Right renal pelvis (tissue), 4 donors: ENCODE results near the gene SHISA4. TPM values are rescaled to one million over a fixed set of nuclear protein-coding genes. Genes with fewer than 3 reads are reported as not detected.
A peak's percentile ranks its signal among the peaks of the same experiment; 100 is the strongest.
"Not testable (repeated sequence)": the region's sequence is repeated elsewhere in the genome, so short reads cannot be mapped to it uniquely, and the experiment has no call there.

ENCODE experiments used
- DNase-seq, 4 donors: peaks; one replicate each; pipeline ENCODE4 v3.0.0-alpha.2; 2013; ENCODE audit warnings: low read depth in 4 of 4, low spot score in 3 of 4, missing footprints in 1 of 4
- polyA plus RNA-seq, 4 donors: library from polyadenylated mRNA; unstranded; fragments of 120-200 nt; gene quantifications; one replicate each; pipeline ENCODE4 v1.2.1, GENCODE V29; 2013; ENCODE audit not compliant: insufficient read length in 4 of 4

The SHISA4 gene
- polyA plus RNA-seq, 4 donors: 15.6 to 17.0 (median 16.4) TPM

- peak; percentile 67 to 77 (median 74) for DNase-seq
Observed at GRCh38 chr1:201895913-201896807, 7.5 kb downstream of the SHISA4 start.

GRCh38 chr1:201896951-201897391 is 8.3 kb downstream of the SHISA4 start:
- no peak for DNase-seq

- DNase-seq: no peak
Observed at GRCh38 chr1:201898240-201898894, 9.7 kb downstream of the SHISA4 start.

- no peak for DNase-seq
Observed at GRCh38 chr1:201898992-201899391, 10.3 kb downstream of the SHISA4 start.

GRCh38 chr1:201899683-201900429 is 11.2 kb downstream of the SHISA4 start:
- no peak for DNase-seq

- DNase-seq: no peak
Observed at GRCh38 chr1:201900476-201900875, 11.8 kb downstream of the SHISA4 start.

- DNase-seq: not testable (repeated sequence)
Observed at GRCh38 chr1:201901036-201901435, 12.3 kb downstream of the SHISA4 start.

- DNase-seq: no peak
Observed at GRCh38 chr1:201902198-201902597, 13.5 kb downstream of the SHISA4 start.

GRCh38 chr1:201903135-201903534 is 14.4 kb downstream of the SHISA4 start:
- no peak for DNase-seq

- DNase-seq: peak in 2 of 4 donors; percentile 38 to 68
Observed at GRCh38 chr1:201904579-201904978, 15.9 kb downstream of the SHISA4 start.

GRCh38 chr1:201905234-201905890 is 16.7 kb downstream of the SHISA4 start:
- DNase-seq: no peak

GRCh38 chr1:201906336-201906735 is 17.6 kb downstream of the SHISA4 start:
- no peak for DNase-seq

- DNase-seq: no peak
Observed at GRCh38 chr1:201907621-201908020, 18.9 kb downstream of the SHISA4 start.

GRCh38 chr1:201911826-201912571 is 23.3 kb downstream of the SHISA4 start:
- no peak for DNase-seq

- no peak for DNase-seq
Observed at GRCh38 chr1:201912832-201913231, 24.1 kb downstream of the SHISA4 start.

GRCh38 chr1:201914456-201915235 is 25.9 kb downstream of the SHISA4 start:
- DNase-seq: no peak

GRCh38 chr1:201916649-201917249 is 28.1 kb downstream of the SHISA4 start:
- peak in 3 of 4 donors; percentile 61 to 76 (median 69) for DNase-seq

- DNase-seq: no peak
Observed at GRCh38 chr1:201917362-201918033, 28.8 kb downstream of the SHISA4 start.
